Stromal cell of bone marrow (primary cell): ENCODE data around the gene RAB5A.
"Not testable (repeated sequence)": the region's sequence is repeated elsewhere in the genome, so short reads cannot be mapped to it uniquely, and the experiment has no call there.

Experiments
- DNase-seq: peaks from one replicate; pipeline ENCODE4 v3.0.0-alpha.2; 2012; ENCODE audit warnings: low read depth

Gene RAB5A

GRCh38 chr3:19948226-19948591 is 1.3 kb downstream of the RAB5A start:
- DNase-seq, result no peak

DNA sequence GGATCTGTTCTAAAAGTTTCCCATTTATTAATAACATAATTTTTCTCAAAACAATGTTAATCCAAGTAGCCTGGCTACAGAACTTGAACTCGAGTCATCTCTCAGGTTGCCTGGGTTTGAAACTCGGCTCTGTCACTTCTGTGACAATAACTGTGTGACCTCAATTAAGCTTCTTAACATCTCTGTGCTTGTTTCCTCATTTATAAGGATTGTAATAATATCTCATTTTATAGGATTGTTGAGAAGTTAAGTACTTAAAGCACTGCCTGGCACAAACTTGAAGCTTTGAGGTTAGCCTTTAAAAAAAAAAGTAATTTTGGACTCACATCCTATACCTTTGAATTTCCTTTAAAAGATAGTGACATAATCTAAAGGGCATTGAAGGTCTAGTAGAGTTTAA is 3.4 kb downstream of the RAB5A start:
- no peak for DNase-seq

DNA sequence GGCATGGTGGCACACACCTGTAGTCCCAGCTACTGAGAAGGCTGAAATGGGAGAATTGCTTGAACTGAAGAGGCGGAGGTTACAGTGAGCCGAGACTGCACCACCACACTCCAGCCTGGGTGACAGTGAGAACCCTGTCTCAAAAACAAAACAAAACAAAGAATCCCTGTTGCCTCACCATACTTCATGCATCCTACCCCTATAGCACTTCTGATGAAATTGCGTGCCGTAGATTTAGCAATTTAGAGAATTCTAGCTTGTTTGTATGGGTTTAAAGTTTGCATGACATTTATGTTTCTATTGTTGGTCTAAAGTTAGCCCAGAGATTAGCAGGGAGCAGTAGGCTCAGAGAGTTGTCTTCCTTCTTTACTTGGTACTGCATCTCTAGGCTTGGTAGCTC is 7.8 kb downstream of the RAB5A start:
- no peak for DNase-seq

DNA sequence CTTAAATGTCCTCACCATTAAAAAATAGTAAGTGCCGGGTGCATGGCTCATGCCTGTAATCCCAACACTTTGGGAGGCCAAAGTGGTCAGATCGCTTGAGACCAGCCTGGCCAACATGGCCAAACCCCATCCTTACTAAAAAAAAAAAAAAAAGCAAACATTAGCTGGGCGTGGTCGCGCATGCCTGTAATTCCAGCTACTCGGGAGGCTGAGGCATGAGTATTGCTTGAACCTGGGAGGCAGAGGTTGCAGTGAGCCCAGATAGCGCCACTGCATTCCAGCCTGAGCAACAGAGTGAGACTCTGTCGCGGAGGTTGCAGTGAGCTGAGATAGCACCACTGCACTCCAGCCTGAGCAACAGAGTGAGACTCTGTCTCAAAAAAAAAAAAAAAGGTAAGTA is 10.5 kb downstream of the RAB5A start:
- DNase-seq, result not testable (repeated sequence)

DNA sequence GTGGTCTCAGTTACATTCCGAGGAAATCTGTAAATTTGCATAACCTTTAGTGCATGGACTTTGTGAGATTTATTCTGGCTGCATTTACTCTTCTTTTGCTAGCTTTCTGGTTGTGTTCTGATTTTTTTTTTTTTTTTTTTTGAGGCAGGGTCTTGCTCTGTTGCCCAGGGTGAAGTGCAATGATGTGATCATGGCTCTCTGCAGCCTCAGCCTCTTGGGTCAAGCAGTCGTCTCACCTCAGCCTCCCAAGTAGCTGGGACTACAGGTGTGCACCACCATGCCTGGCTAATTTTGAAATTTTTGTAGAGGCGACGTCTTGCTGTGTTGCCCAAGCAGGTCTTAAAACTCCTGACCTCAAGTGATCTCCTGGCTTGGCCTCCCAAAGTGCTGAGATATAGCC is 12.6 kb downstream of the RAB5A start:
- DNase-seq, result no peak

GRCh38 chr3:19960696-19961095 is 13.8 kb downstream of the RAB5A start:
- DNase-seq, result no peak

GRCh38 chr3:19961960-19962359 is 15.1 kb downstream of the RAB5A start:
- DNase-seq, result no peak

DNA sequence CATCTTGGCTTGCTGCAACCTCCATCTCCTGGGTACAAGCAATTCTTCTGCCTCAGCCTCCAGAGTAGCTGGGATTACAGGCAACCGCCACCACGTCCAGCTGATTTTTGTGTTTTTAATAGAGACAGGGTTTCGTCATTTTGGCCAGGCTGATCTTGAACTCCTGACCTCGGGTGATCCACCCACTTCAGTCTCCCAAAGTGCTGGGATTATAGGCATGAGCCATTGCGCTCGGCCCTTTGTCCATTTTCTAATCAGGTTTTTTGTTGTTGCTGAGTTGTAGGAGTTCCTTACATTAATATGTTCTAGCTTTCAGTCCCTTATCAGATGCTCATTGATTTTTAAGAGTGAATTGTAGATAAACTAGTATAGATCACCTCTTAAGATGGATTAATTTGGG is 20.3 kb downstream of the RAB5A start:
- DNase-seq, result no peak

- no peak for DNase-seq
These were observed 20.9 kb downstream of the RAB5A start for GRCh38 chr3:19967812-19968211.

DNA sequence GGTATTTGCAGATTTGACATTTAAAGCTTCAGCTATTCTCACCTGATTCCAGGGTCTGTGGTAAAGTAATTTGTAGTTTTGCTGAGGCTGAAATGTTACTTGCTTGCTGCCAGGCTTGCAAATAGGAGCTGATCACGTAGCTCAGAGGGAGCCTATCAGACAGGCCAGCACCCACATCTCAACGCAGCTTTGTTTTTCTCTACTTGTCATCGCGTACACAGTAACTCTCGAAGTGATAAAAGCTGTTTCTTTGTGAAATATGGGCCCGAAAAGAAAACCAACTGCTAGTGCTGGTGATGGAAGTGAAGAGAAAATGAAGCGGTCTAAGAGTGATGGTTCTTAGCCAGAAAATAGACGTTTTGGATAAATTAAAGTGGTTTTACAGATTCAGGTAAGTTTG is 23.4 kb downstream of the RAB5A start:
- DNase-seq, result no peak

DNA sequence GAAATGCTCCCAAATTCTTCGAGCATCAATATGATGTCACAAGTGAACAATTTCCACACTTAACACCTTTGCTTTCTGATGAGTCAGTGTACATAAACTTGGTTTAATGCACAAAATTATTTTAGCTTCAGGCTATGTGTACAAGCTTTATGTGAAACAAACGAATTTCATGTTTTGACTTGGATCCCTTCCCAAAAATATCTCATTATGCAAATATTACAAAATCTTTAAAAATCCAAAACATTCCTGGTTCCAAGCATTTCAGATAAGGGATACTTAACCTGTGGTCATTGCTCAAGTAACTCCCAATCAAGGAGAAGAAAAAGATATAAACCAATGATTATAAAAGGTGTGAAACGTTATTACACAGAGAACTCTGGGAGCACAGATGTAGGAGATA is 25.2 kb downstream of the RAB5A start:
- no peak for DNase-seq

- not testable (repeated sequence) for DNase-seq
These were observed 42.0 kb downstream of the RAB5A start for GRCh38 chr3:19988904-19989303.

- DNase-seq, result no peak
These were observed 47.9 kb downstream of the RAB5A start for GRCh38 chr3:19994796-19995195.

DNA sequence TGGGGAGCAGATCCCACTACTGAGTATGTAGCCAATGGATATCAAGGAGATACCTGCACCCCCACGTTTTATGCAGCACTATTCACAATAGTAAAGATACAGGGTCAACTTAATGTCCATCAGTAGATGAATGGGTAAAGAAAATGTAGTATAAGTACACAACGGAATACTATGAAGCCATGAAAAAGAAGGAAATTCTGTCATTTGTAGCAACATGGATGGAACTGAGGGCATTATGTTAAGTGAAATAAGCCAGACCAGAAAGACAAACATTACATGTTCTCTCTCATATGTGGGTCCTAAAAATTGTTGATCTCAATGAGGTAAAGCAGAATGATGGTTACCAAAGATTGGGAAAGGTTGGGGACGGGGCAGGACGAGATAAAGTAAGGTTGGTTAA is 50.6 kb downstream of the RAB5A start:
- no peak for DNase-seq

- DNase-seq, result no peak
These were observed 55.0 kb downstream of the RAB5A start for GRCh38 chr3:20001932-20002331.

- DNase-seq, result no peak
These were observed 61.1 kb downstream of the RAB5A start for GRCh38 chr3:20007960-20008359.

DNA sequence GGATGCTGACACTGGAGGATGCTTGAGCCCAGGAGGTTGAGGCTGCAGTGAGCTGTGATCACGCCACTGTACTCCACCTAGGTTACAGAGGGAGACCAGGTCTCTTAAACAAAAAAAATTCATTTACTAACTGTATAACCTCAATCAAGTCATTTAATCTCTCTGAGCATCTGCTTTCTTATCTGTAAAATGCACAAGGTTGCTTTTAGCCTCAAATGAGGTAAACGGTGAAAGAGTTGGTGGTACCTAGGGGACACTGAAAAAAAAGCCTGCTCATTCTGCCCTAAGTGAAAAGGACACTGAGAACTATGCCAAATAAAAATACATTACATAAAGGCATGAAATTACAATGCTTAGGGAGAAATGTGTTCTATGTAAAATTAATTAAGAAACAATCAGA is 61.7 kb downstream of the RAB5A start:
- DNase-seq, result no peak

GRCh38 chr3:20012164-20012563 is 65.3 kb downstream of the RAB5A start, which contains the start of gene PP2D1:
TSS of gene PP2D1 (minus strand) at chr3:20012264. CDS start at chr3:20012072, 192 bp downstream.
- DNase-seq, result no peak

DNA sequence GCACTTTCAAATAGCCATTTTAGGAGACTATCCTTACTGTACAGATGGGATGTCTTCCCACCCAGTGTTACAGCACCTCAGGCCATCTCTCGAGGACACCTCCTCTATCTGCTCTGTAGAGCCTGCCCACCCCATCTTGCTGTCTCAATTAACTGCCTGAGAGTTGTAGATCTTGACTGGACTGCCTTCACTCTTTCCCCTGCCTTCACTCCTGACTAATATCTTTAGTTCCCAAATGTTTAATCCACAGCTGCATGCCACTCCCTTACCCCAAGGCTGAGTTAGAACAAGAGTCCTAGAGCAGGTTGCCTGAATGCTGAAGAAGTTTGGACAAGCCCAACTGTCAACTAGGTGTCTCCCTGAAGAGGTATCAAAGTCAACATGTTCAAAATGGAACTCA is 66.5 kb downstream of the RAB5A start:
- DNase-seq, result no peak

DNA sequence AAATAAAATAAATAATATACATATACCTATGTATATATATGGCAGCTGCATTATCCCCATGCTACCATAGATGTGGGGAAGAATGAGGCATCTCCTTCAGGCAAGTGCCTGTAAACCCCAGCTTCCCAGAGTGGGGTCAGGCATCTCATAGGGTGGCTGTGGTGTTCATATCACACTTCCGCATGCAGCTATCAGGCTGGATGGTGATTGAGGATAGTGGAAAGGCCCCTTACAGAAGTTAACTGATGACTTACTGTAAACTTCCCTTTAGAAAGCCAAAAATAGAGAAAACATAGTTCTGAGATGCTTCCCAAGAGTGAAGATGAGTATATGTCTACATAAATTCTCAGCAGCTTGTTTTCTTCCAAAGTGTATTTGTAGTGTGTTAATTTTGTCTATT is 68.6 kb downstream of the RAB5A start:
- no peak for DNase-seq

GRCh38 chr3:20016076-20016475 is 69.2 kb downstream of the RAB5A start:
- DNase-seq, result not testable (repeated sequence)

DNA sequence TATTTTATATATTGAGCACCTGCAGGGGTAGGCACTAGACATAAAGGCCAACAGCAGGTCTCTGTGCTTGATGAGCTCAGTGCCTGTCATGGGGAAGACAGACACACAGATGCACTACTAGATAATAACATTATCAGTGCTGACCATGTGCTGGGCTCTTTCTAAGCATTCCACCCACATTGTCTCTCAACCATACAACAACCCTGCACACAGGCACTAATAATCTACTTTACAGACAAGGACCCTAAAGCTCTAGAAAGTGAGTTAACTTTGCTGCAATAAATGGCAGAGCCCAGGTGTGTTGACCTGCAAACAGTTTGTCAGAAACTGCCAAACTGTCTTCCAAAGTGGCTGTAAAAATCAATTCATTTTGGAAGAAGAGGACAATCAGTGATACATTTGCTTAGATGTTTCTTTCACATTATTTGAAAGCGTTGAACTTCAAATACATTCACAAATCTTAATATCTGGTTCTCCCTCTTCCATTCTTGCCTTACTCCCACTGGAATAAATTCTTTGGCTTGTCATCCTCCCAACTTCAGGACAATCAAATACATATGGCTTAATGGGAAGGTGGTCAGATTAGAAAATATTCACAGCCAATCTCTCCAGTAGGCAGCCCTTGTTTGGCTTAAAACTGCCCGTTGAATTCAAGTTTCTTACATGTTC is 76.2 kb downstream of the RAB5A start:
- DNase-seq, result no peak

DNA sequence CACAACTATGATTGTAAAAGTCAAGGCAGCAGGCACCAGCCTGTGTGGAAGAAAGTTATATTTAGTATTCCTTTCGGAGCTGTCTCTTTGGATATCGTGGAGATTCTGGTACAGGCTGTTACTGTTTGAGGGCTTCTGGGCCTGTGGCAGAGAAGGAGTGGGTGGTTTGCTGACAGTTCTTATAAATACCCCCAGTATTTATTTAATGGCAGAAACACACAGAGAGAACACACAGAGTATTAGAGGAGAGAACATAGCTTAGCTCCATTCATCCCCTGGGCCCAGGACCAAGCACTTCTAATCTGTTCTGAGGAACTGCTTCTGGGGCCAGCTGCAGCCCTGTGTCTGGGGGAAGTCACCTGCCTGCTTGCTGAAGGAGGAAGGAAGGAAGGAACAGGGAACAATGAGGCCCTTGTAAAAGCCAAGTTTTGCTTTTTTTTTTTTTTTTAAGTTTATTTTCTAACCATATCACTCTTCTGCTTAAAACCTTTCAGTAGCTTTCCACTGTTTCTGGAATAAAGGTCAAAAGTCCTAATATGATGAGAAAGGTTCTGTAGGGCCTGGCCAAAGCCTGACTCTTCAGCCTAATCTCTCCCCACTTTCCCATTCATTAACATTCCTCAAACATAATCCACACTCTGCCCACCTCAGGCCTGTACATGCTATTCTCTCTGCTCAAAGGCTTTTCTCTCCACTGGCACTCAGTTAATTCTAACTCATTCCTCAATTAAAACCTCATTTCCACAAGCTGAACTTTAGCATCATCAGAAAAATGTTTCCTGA is 76.9 kb downstream of the RAB5A start:
- no peak for DNase-seq

- DNase-seq, result no peak
These were observed 80.2 kb downstream of the RAB5A start for GRCh38 chr3:20027136-20027535.
